ENCODE data around the gene CLEC4E. TPM values are rescaled to one million over a fixed set of nuclear protein-coding genes. Genes with fewer than 3 reads are reported as not detected.

CLEC4E gene
- total RNA-seq = not detected

GRCh38 chr12:8540831-8541230 lies at the start of gene CLEC4E:
CLEC4E (minus strand) TSS chr12:8540905; CDS start chr12:8540797, 108 bp downstream.

GRCh38 chr12:8513256-8513655 lies 27.4 kb downstream of the CLEC4E start, which contains the start of gene CLEC4D:
CLEC4D (plus strand) TSS chr12:8513503; CDS start chr12:8513733, 230 bp downstream.

Small RNA genes within 50 kb of the gene (small RNA-seq; reads per million reads assigned to genes)
- gene RNU6-275P = not detected

Other genes with a start within 250 kb of the CLEC4E start
- not detected for gene CLEC6A, start 84.9 kb downstream of the CLEC4E start, total RNA-seq
- gene CLEC4D, start 27.4 kb downstream of the CLEC4E start, total RNA-seq = not detected
- not detected for gene AICDA, start 72.0 kb upstream of the CLEC4E start, total RNA-seq
- not detected for gene MFAP5, start 121.9 kb upstream of the CLEC4E start, total RNA-seq
- gene RIMKLB, start 157.1 kb upstream of the CLEC4E start, total RNA-seq = 149 TPM